Spleen (tissue), 11 donors: Measurements from ENCODE around the gene PRR35. TPM values are rescaled to one million over a fixed set of nuclear protein-coding genes. Genes with fewer than 3 reads are reported as not detected.

Source experiments
- DNase-seq: peaks from one replicate; pipeline ENCODE4 v3.0.0-alpha.2; 2020
- H3K27ac ChIP-seq, 8 donors: fragments of 200-600 bp; sonication (generic) in 7 of 8; 1 replicate in 4 of 8; 2 replicates in 4 of 8; pipeline versions ENCODE4 v1.5.0 to v1.8.0; 2016 to 2021; ENCODE audit warnings: inconsistent platforms in 4 of 8, mild to moderate bottlenecking in 4 of 8, moderate library complexity in 1 of 8
- H3K27me3 ChIP-seq, 7 donors: fragments of 200-600 bp; sonication (generic) in 6 of 7; replicated peaks in 1 of 7; 1 replicate in 4 of 7; 2 replicates in 3 of 7; pipeline versions ENCODE4 v1.5.0 to v1.8.0; 2016 to 2021; ENCODE audit warnings: inconsistent platforms in 3 of 7, mild to moderate bottlenecking in 1 of 7
- H3K36me3 ChIP-seq, 6 donors: fragments of 200-600 bp; sonication (generic) in 5 of 6; 1 replicate in 4 of 6; 2 replicates in 2 of 6; pipeline versions ENCODE4 v1.5.0 to v1.8.0; 2016 to 2021; ENCODE audit warnings: inconsistent platforms in 2 of 6
- H3K4me1 ChIP-seq, 6 donors: fragments of 200-600 bp; sonication (generic) in 5 of 6; 1 replicate in 3 of 6; 2 replicates in 3 of 6; pipeline versions ENCODE4 v1.5.0 to v1.8.0; 2016 to 2021; ENCODE audit warnings: inconsistent platforms in 3 of 6
- H3K4me3 ChIP-seq, 8 donors: fragments of 200-600 bp; sonication (generic) in 7 of 8; 1 replicate in 4 of 8; 2 replicates in 4 of 8; pipeline versions ENCODE4 v1.5.0 to v1.8.0; 2016 to 2021; ENCODE audit warnings: inconsistent platforms in 4 of 8, mild to moderate bottlenecking in 4 of 8, moderate library complexity in 2 of 8
- H3K9me3 ChIP-seq, 8 donors: fragments of 200-600 bp; sonication (generic) in 7 of 8; 1 replicate in 4 of 8; 2 replicates in 4 of 8; pipeline versions ENCODE4 v1.5.0 to v1.8.0; 2016 to 2021; ENCODE audit warnings: inconsistent platforms in 4 of 8
- POLR2A ChIP-seq, 3 donors: fragments of 450-650 bp; IDR thresholded peaks; one replicate each; pipeline ENCODE4 v1.5.1; 2017; ENCODE audit warnings: antibody characterized with exemption in 3 of 3, mild to moderate bottlenecking in 1 of 3
- POLR2AphosphoS5 ChIP-seq, 3 donors: sonication (generic); formaldehyde crosslinking; IDR thresholded peaks; one replicate each; pipeline ENCODE4 v1.5.1; 2017; ENCODE audit warnings: antibody characterized with exemption in 3 of 3
- WGBS, 5 donors: extraction: QIAGEN DNeasy Blood & Tissue Kit in 3 of 5; methylation state at CpG; one replicate each; pipeline versions ENCODE4 v1.1.5 to v1.1.7; 2013 to 2018; 5-methylcytosine and 5-hydroxymethylcytosine counted together
- intact Hi-C: fragments of 100-400 bp; cut with DNase I; formaldehyde crosslinking; loops from one replicate; pipeline ENCODE4 v1.15.0; 2023; ENCODE audit warnings: low total_unique reads
- polyA plus RNA-seq, 3 donors: library from polyadenylated mRNA; stranded (reverse); fragments of 200-250 nt; gene quantifications; one replicate each; pipeline ENCODE4 v1.2.1, GENCODE V29; 2013
- total RNA-seq, 7 donors: library from RNA; depleted of rRNA in 3 of 7; stranded (reverse); fragments of >200 nt in 3 of 7; fragmentation: NEBNext Ultra II Directional in 4 of 7; extraction: Animal tissue kit (Norgen Biotek cat#: 25700) in 4 of 7; gene quantifications; one replicate each; pipeline versions ENCODE4 v1.1.0 to v1.2.1, GENCODE V29; 2016 to 2021
- TF ChIP-seq, protein P1 (sequence below), 11 experiments: fragments of 200-600 bp in 7 of 11; fragments of 450-650 bp in 4 of 11; sonication (generic) in 4 of 11; IDR thresholded peaks in 8 of 11; conservative IDR thresholded peaks in 3 of 11; 1 replicate in 7 of 11; 2 replicates in 4 of 11; pipeline versions ENCODE4 v1.4.0 to v1.8.0; 2016 to 2021; ENCODE audit warnings: antibody characterized with exemption in 11 of 11, inconsistent platforms in 4 of 11, mild to moderate bottlenecking in 1 of 11
- donor health status: healthy with polysubstance abuse.
- donor health status: DM: no; HTN: no; CAD: no; lungs with moderate emphysema.
- donor health status: DM: no; HTN: no; CAD: no.
- donor health status: Bipolar disorder and iron deficiency.
- donor health status: healthy.
- donor health status: DM: no; HTN: no; CAD: no.
- donor health status: DM: yes; HTN: yes; CAD: no.

Gene PRR35
- total and polyA plus RNA-seq, 10 donors, result not detected

GRCh38 chr16:546909-547770, 13.1 kb upstream of the PRR35 start:
- Histone ChIP-seq H3K27ac (peak overlapping the region in 4 of 8 donors; percentile 4 to 53 (median 46)), H3K9me3 (no peaks in the 10 kb centered on the region), H3K36me3 (peaks cover 0 to 91% (median 35%) of the 10 kb centered on the region in 6 donors), H3K4me3 (peak overlapping the region in 4 of 8 donors; percentile 3 to 45 (median 12)), H3K27me3 (no peaks in the 10 kb centered on the region), H3K4me1 (peaks cover 4 to 44% (median 16%) of the 10 kb centered on the region in 6 donors)
- 39 to 75% (median 60%) methylated on average over 29 to 60 of the region's 60 CpGs for WGBS, 5 donors
- intact Hi-C loops, result no loop called here
- DNase-seq, result peak; percentile 94
- TF ChIP-seq, protein P1, sequence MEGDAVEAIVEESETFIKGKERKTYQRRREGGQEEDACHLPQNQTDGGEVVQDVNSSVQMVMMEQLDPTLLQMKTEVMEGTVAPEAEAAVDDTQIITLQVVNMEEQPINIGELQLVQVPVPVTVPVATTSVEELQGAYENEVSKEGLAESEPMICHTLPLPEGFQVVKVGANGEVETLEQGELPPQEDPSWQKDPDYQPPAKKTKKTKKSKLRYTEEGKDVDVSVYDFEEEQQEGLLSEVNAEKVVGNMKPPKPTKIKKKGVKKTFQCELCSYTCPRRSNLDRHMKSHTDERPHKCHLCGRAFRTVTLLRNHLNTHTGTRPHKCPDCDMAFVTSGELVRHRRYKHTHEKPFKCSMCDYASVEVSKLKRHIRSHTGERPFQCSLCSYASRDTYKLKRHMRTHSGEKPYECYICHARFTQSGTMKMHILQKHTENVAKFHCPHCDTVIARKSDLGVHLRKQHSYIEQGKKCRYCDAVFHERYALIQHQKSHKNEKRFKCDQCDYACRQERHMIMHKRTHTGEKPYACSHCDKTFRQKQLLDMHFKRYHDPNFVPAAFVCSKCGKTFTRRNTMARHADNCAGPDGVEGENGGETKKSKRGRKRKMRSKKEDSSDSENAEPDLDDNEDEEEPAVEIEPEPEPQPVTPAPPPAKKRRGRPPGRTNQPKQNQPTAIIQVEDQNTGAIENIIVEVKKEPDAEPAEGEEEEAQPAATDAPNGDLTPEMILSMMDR (IDR thresholded peaks at IDR 0.05 in 8 of 11, conservative IDR thresholded peaks at IDR 0.05 in 3 of 11), result peak; percentile 45 to 85 (median 71)
- TF ChIP-seq POLR2A (IDR thresholded peaks at IDR 0.05) (no peak), POLR2AphosphoS5 (IDR thresholded peaks at IDR 0.05) (peak; percentile 55 to 78 (median 71))

DNA sequence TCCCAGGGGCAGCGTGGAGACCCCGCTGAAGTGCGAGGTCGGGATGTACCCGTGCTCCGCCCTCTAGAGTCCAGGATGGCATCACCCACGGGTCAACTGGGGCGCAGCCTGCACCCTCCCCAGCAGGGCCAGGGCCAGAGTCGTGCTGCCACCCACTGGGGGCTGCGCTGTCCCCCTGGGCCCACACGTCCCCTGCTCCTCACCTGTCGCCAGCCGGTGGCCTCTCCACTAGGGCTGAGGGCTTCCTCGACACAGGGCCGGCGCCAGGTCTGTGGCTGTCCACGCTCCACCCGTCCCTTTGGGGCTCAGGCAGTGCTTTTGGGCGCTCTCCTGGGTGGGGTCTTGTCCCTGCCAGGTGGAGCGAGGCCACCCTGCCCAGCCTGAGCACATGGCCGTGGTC, 11.6 kb upstream of the PRR35 start:
- intact Hi-C loops, result no loop called here
- no peak for DNase-seq
- peaks cover 0 to 94% (median 47%) of the 10 kb centered on the region in 6 donors for H3K36me3 ChIP-seq

DNA sequence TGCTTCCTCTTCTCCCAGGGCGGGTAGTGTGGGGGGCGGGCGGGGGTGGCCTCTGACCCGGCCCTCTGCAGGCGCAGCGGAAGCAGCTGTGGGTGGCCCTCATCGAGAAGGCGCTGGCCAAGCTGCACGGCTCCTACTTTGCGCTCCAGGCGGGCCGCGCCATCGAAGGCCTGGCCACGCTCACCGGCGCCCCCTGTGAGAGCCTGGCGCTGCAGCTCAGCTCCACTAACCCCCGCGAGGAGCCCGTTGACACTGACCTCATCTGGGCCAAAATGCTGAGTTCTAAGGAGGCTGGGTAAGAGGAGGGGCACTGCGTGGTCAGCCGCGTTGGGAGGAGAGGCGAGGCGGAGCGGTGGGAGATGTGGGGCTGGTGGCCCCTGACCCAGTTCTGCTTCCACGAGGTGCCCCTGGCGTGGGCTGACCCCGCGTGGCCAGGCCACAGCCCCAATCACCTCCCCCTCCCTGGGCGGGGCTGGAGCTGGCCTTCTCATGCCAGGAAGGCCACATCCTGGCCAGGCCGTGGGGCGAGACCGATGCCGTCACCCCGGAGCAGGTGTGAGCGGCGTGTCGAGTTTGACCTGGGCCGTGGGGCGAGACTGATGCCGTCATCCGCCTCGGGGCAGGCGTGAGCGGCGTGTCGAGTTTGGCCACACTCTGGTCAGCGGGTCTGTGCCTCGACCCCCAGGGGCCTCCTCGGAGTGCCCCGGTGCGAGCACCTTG, 10.5 kb upstream of the PRR35 start:
- no peak overlapping the region for H3K27ac ChIP-seq
- peaks cover 4 to 43% (median 17%) of the 10 kb centered on the region in 6 donors for H3K4me1 ChIP-seq
- DNase-seq, result no peak
- no peaks in the 10 kb centered on the region for H3K27me3 ChIP-seq
- intact Hi-C loops, result no loop called here
- no peak overlapping the region for H3K4me3 ChIP-seq
- TF ChIP-seq POLR2A (IDR thresholded peaks at IDR 0.05), result no peak
- TF ChIP-seq, protein P1 (IDR thresholded peaks at IDR 0.05 in 8 of 11, conservative IDR thresholded peaks at IDR 0.05 in 3 of 11), result no peak
- TF ChIP-seq POLR2AphosphoS5 (IDR thresholded peaks at IDR 0.05), result no peak
- H3K36me3 ChIP-seq, result peaks cover 0 to 94% (median 51%) of the 10 kb centered on the region in 6 donors
- no peaks in the 10 kb centered on the region for H3K9me3 ChIP-seq
- WGBS, 5 donors, result 89 to 94% (median 91%) methylated on average over 16 to 54 of the region's 54 CpGs

More for the DNA sequence above, 11.6 kb upstream of the PRR35 start:
- TF ChIP-seq, protein P1 (IDR thresholded peaks at IDR 0.05 in 8 of 11, conservative IDR thresholded peaks at IDR 0.05 in 3 of 11), result no peak
- no peak for TF ChIP-seq POLR2A (IDR thresholded peaks at IDR 0.05)
- TF ChIP-seq POLR2AphosphoS5 (IDR thresholded peaks at IDR 0.05), result no peak
- H3K4me3 ChIP-seq, result no peak overlapping the region
- no peaks in the 10 kb centered on the region for H3K27me3 ChIP-seq
- no peaks in the 10 kb centered on the region for H3K9me3 ChIP-seq
- WGBS, 5 donors, result 92 to 97% (median 97%) methylated on average over 8 to 21 of the region's 21 CpGs
- H3K4me1 ChIP-seq, result peaks cover 4 to 42% (median 16%) of the 10 kb centered on the region in 6 donors
- no peak overlapping the region for H3K27ac ChIP-seq
